GM21367 (cell line): Measurements from ENCODE around the gene SCGB2A2.

Experiments
- ATAC-seq: cut with Tn5 transposase; IDR thresholded peaks from one replicate; pipeline ENCODE4 v1.9.1; 2021; ENCODE audit not compliant: unreplicated experiment

Gene SCGB2A2

GRCh38 chr11:62298975-62299374, 29.0 kb downstream of the SCGB2A2 start, which contains the start of gene SCGB1D4:
SCGB1D4 (minus strand) TSS chr11:62299075; CDS start chr11:62299010, 65 bp downstream.
- no peak for ATAC-seq

DNA sequence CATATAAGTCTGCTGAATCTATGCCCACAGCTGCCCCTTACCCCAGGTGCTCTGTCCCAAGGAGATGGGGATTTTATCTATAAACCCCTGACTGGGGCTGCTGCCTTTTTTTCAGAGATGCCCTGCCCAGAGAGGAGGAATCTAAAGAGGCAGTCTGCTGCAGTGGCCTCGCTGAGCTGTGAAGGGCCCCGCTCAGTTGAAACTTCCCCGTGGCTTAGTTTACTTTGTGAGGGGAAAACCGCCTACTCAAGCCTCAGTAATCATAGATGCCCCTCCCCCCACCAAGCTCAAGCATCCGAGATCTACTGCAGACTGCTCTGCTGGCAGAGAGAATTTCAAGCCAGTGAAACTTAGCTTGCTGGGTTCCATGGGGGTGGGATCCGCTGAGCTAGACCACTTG, 36.3 kb downstream of the SCGB2A2 start:
- no peak for ATAC-seq

GRCh38 chr11:62307950-62308349, 38.0 kb downstream of the SCGB2A2 start:
- ATAC-seq, result no peak

DNA sequence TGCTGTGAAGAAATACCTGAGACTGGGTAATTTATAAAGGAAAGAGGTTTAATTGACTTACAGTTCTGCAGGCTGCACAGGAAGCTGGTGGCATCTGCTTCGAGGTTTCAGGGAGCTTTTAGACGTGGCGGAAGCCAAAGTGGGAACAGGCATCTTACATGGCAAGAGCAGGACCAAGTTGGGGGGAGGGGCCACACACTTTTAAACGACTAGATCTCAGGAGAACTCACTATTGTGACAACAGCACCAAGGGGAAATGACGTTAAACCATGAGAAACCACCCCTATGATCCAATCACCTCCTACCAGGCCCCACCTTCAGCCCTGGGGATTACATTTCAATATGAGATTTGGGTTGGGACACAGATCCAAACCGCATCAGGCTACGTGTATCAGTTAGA, 40.0 kb downstream of the SCGB2A2 start:
- no peak for ATAC-seq

GRCh38 chr11:62315431-62315830, 45.5 kb downstream of the SCGB2A2 start:
- ATAC-seq, result no peak

GRCh38 chr11:62322524-62322923, 52.6 kb downstream of the SCGB2A2 start:
- no peak for ATAC-seq
